ENCODE results near the gene TCF12. TPM values are rescaled to one million over a fixed set of nuclear protein-coding genes. Genes with fewer than 3 reads are reported as not detected.

TCF12 gene
- total and polyA plus RNA-seq, 2 of the 8 experiments (the other 6 are each of a cell fraction or from before 2014, with no cell fraction given) = 85.8 to 101 TPM

DNA sequence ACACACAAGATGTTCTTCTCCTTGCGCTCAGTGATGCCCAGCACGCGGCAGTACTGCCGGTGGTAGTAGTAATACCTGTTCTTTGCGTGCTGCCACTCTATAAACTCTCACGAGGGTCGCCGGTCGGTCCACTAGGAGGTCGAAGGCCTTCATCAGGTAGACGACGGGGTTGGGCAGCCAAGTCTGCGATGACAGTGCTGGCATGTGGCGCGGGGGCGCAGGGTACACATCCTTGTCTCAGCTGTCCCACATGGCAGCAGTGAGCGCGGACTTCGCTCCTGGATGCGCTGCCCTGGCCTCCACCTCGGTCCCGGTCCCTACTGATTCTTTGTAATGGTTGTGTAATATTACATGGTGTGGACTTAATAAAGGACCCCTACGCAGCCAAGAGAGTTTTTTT lies 407.8 kb downstream of the TCF12 start:
- no peak overlapping the region for H2AFZ ChIP-seq (ENCODE audit: low read length)
- no peaks in the 10 kb centered on the region for H3K79me1 ChIP-seq (ENCODE audit: low read depth, low read length)
- H4K5ac ChIP-seq (ENCODE audit: insufficient read length, low read depth, low read length) = no peak overlapping the region
- no peak for FAIRE-seq
- no peak overlapping the region for H2BK12ac ChIP-seq (ENCODE audit: low read depth, low read length)
- ChIA-PET CTCF (ENCODE audit: partially characterized antibody) (interaction anchor here (0.6 to 7.2 kb wide), 6 partner anchors 15 to 625 kb away, joined by 3 to 60 read pairs (median 6); no protein-coding TSS in a partner anchor), POLR2A (ENCODE audit: partially characterized antibody) (no interaction called here)
- no peak overlapping the region for H3K4ac ChIP-seq (replicated peaks; ENCODE audit: insufficient read length, low read depth, low read length)
- no peak overlapping the region for H3K27ac ChIP-seq (ENCODE audit: low read depth, low read length)
- H2BK20ac ChIP-seq (ENCODE audit: low read length) = no peak overlapping the region
- H3K4me1 ChIP-seq (replicated peaks in 1 of 4; ENCODE audit: control insufficient read depth in 3 of 4, insufficient read depth in 4 of 4, low read length in 3 of 4) = peaks cover 0 to 2% (median 2%) of the 10 kb centered on the region in 4 experiments; a peak in 3 of 7 replicates
- H2AK5ac ChIP-seq (ENCODE audit: low read depth, low read length) = no peak overlapping the region
- H3K36me3 ChIP-seq (ENCODE audit: control insufficient read depth in 2 of 4, insufficient read depth in 4 of 4, low read length in 3 of 4) = no peaks in the 10 kb centered on the region
- no peak overlapping the region for H3K23ac ChIP-seq (ENCODE audit: insufficient read length)
- H3K18ac ChIP-seq (ENCODE audit: extremely low read depth, low read length) = no peak overlapping the region
- H3K4me2 ChIP-seq (ENCODE audit: insufficient read depth in 1 of 2, low read depth in 2 of 2, low read length in 2 of 2) = no peak overlapping the region
- no peak overlapping the region for H3K9ac ChIP-seq (replicated peaks in 1 of 4; ENCODE audit: extremely low read depth in 1 of 4, low read depth in 3 of 4, low read length in 3 of 4)
- WGBS, 2 experiments (ENCODE audit: extremely low coverage in 1 of 2, insufficient coverage in 1 of 2, insufficient read length in 1 of 2, insufficient replicate concordance in 2 of 2, low coverage in 1 of 2, low lambda C conversion rate in 2 of 2, missing lambda C conversion rate in 1 of 2) = 97% methylated on average over 23 of the region's 23 CpGs; no CpG with 5 or more reads in 1 of the 2 experiments
- no peak overlapping the region for H2BK120ac ChIP-seq (replicated peaks; ENCODE audit: low read depth, low read length)
- no peaks in the 10 kb centered on the region for H3K23me2 ChIP-seq (ENCODE audit: low read depth, low read length)
- no peak overlapping the region for H4K91ac ChIP-seq (replicated peaks; ENCODE audit: insufficient read length, low read length)
- TF ChIP-seq NANOG (IDR thresholded peaks at IDR 0.05; ENCODE audit: insufficient read depth, low read depth, low read length, poor library complexity, severe bottlenecking) = no peak
- TF ChIP-seq ZNF274 (IDR thresholded peaks at IDR 0.05; ENCODE audit: borderline replicate concordance, extremely low read depth, low read length) = no peak
- no peak for TF ChIP-seq YY1 (IDR thresholded peaks at IDR 0.05; ENCODE audit: low read depth, low read length)
- no peaks in the 10 kb centered on the region for H4K20me1 ChIP-seq (replicated peaks in 1 of 2; ENCODE audit: control insufficient read depth in 1 of 2, insufficient read depth in 2 of 2, low read length in 2 of 2)
- no peaks in the 10 kb centered on the region; a peak in 1 of 7 replicates for H3K27me3 ChIP-seq (replicated peaks in 1 of 4; ENCODE audit: control insufficient read depth in 3 of 4, extremely low read depth in 1 of 4, insufficient read depth in 3 of 4, low read length in 3 of 4)
- H3K79me2 ChIP-seq (ENCODE audit: control insufficient read depth in 1 of 2, insufficient read depth in 2 of 2, low read length in 2 of 2) = no peaks in the 10 kb centered on the region
- H4K8ac ChIP-seq (ENCODE audit: extremely low read depth, insufficient read depth, low read length) = no peak overlapping the region
- H3K14ac ChIP-seq (ENCODE audit: insufficient read length) = no peak overlapping the region
- no peak overlapping the region for H2BK5ac ChIP-seq (ENCODE audit: low read depth, low read length)
- no peaks in the 10 kb centered on the region for H3K9me3 ChIP-seq (ENCODE audit: insufficient read depth in 2 of 2, low read depth in 1 of 2, low read length in 1 of 2)
- DNase-seq (ENCODE audit: low read depth in 1 of 2, low spot score in 2 of 2) = no peak
- no peak overlapping the region for H3K56ac ChIP-seq (replicated peaks; ENCODE audit: insufficient read length, low read depth, low read length)
- no peak overlapping the region for H2BK15ac ChIP-seq (ENCODE audit: low read length)
- no peak overlapping the region for H3K4me3 ChIP-seq (ENCODE audit: extremely low read depth in 1 of 4, insufficient read depth in 2 of 4, low read depth in 3 of 4, low read length in 4 of 4)
